MM.1S (cell line): Measurements from ENCODE around the gene KAT14.

Experiments
- DNase-seq: peaks from one replicate; pipeline ENCODE4 v3.0.0-alpha.2; 2015
- H2AFZ ChIP-seq: fragments of 300-600 bp; sonication (generic); 2 replicates; pipeline ENCODE4 v1.6.0; 2016; ENCODE audit warnings: antibody characterized with exemption, low read length
- H3F3A ChIP-seq: fragments of 300-600 bp; sonication (generic); 2 replicates; pipeline ENCODE4 v1.6.1; 2016; ENCODE audit warnings: mild to moderate bottlenecking, antibody characterized with exemption, low read length, moderate library complexity, mixed read lengths; ENCODE audit not compliant: insufficient read depth
- H3K27ac ChIP-seq: fragments of 300-600 bp; sonication (generic); 2 replicates; pipeline ENCODE4 v1.5.1; 2016; ENCODE audit warnings: mild to moderate bottlenecking, low read length
- H3K27me3 ChIP-seq: fragments of 300-600 bp; sonication (generic); replicated peaks from 2 replicates; pipeline ENCODE4 v1.6.0; 2016; ENCODE audit warnings: low read length; ENCODE audit not compliant: insufficient read depth
- H3K36me3 ChIP-seq: fragments of 300-600 bp; sonication (generic); replicated peaks from 2 replicates; pipeline ENCODE4 v1.6.1; 2016; ENCODE audit warnings: mild to moderate bottlenecking, low read length, mixed read lengths; ENCODE audit not compliant: insufficient read depth
- H3K4me1 ChIP-seq: fragments of 300-600 bp; sonication (generic); 2 replicates; pipeline ENCODE4 v1.6.1; 2016; ENCODE audit warnings: low read length, mixed read lengths
- H3K4me2 ChIP-seq: fragments of 300-600 bp; sonication (generic); 2 replicates; pipeline ENCODE4 v1.6.0; 2016; ENCODE audit warnings: low read depth, low read length
- H3K4me3 ChIP-seq: fragments of 300-600 bp; sonication (generic); 2 replicates; pipeline ENCODE4 v1.5.1; 2016; ENCODE audit warnings: low read length, mixed read lengths
- H3K79me2 ChIP-seq: fragments of 300-600 bp; sonication (generic); 2 replicates; pipeline ENCODE4 v1.6.1; 2016; ENCODE audit warnings: mixed run types, low read length, mixed read lengths
- H3K9ac ChIP-seq: fragments of 300-600 bp; sonication (generic); 2 replicates; pipeline ENCODE4 v1.6.1; 2016; ENCODE audit warnings: low read length, mixed read lengths
- H3K9me2 ChIP-seq: fragments of 300-600 bp; sonication (generic); replicated peaks from 2 replicates; pipeline ENCODE4 v1.6.1; 2016; ENCODE audit warnings: mild to moderate bottlenecking, low read length, mixed read lengths; ENCODE audit not compliant: insufficient read depth
- H3K9me3 ChIP-seq: fragments of 300-600 bp; sonication (generic); replicated peaks from 2 replicates; pipeline ENCODE4 v1.6.1; 2016; ENCODE audit warnings: mild to moderate bottlenecking, low read length, mixed read lengths; ENCODE audit not compliant: insufficient read depth
- H4K20me1 ChIP-seq: fragments of 300-600 bp; sonication (generic); 2 replicates; pipeline ENCODE4 v1.6.1; 2016; ENCODE audit warnings: mild to moderate bottlenecking, low read length, moderate library complexity, mixed read lengths; ENCODE audit not compliant: insufficient read depth
- EZH2 ChIP-seq: fragments of 300-600 bp; sonication (generic); optimal IDR thresholded peaks from 2 replicates; pipeline ENCODE3; 2017; ENCODE audit warnings: low read depth, mild to moderate bottlenecking, antibody characterized with exemption, low read length, mixed read lengths
- EZH2phosphoT487 ChIP-seq: fragments of 300-600 bp; sonication (generic); IDR thresholded peaks from 2 replicates; pipeline ENCODE4 v1.6.1; 2018; ENCODE audit warnings: antibody characterized with exemption, low read length
- TF ChIP-seq, protein P1 (sequence below): fragments of 300-600 bp; sonication (generic); IDR thresholded peaks from 2 replicates; pipeline ENCODE4 v1.5.1; 2016; ENCODE audit warnings: antibody characterized with exemption, low read length, mixed read lengths

Gene KAT14

DNA sequence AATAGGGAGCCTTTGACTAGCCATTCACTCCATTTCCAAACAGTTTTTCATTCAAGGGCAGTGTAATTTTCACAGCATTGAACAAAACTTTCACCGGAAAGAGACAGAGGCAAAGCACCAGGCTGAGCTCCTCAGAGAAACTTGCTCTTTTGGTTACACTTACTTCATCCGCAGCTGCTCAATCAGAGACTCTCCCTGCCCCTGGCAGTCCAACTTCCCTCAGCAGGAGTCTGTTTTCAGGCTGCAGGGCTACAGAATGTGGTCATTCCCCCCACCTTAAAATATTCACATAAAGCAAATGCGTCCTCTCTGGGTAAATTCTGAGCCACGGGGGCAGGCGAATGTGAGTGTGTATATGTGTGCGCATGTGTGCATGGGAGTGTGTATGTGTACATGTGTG, 80.6 kb downstream of the KAT14 start:
- no peak for DNase-seq
- Histone ChIP-seq H3K4me3 (no peak overlapping the region), H3K4me1 (no peaks in the 10 kb centered on the region), H4K20me1 (no peaks in the 10 kb centered on the region), H3F3A (no peaks in the 10 kb centered on the region), H3K9me2 (no peaks in the 10 kb centered on the region), H3K27ac (no peak overlapping the region), H3K79me2 (no peaks in the 10 kb centered on the region), H3K9ac (no peak overlapping the region), H3K4me2 (no peak overlapping the region), H3K36me3 (no peaks in the 10 kb centered on the region), H3K9me3 (no peaks in the 10 kb centered on the region), H3K27me3 (no peaks in the 10 kb centered on the region), H2AFZ (no peak overlapping the region)
- TF ChIP-seq EZH2 (no peak), EZH2phosphoT487 (no peak)
- TF ChIP-seq, protein P1, sequence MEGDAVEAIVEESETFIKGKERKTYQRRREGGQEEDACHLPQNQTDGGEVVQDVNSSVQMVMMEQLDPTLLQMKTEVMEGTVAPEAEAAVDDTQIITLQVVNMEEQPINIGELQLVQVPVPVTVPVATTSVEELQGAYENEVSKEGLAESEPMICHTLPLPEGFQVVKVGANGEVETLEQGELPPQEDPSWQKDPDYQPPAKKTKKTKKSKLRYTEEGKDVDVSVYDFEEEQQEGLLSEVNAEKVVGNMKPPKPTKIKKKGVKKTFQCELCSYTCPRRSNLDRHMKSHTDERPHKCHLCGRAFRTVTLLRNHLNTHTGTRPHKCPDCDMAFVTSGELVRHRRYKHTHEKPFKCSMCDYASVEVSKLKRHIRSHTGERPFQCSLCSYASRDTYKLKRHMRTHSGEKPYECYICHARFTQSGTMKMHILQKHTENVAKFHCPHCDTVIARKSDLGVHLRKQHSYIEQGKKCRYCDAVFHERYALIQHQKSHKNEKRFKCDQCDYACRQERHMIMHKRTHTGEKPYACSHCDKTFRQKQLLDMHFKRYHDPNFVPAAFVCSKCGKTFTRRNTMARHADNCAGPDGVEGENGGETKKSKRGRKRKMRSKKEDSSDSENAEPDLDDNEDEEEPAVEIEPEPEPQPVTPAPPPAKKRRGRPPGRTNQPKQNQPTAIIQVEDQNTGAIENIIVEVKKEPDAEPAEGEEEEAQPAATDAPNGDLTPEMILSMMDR = no peak

DNA sequence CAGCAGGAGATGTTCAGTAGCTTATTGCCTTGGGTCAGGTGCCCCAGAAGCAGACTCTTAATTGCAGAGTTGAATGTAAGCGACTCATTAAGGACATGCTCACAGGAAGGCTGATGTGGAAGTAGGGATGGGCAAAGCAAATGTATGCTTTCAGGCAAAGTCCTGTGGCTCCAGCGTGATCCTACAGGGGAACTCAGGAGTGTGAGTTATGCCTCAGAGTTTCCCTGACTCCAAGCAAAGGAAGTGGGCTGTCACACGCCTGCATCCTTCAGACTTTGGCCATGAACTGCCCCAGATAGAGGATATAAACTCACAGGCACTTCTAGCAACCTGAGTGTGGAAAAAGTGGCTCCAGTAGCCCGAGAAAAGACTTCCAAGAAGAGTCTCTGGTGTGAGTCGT, 85.7 kb downstream of the KAT14 start:
- Histone ChIP-seq H3K27me3 (no peaks in the 10 kb centered on the region), H3F3A (no peaks in the 10 kb centered on the region), H3K27ac (no peak overlapping the region), H3K4me2 (no peak overlapping the region), H3K4me1 (no peaks in the 10 kb centered on the region), H4K20me1 (no peaks in the 10 kb centered on the region), H3K9ac (no peak overlapping the region), H2AFZ (no peak overlapping the region), H3K79me2 (no peaks in the 10 kb centered on the region), H3K36me3 (no peaks in the 10 kb centered on the region), H3K4me3 (no peak overlapping the region), H3K9me3 (no peaks in the 10 kb centered on the region), H3K9me2 (no peaks in the 10 kb centered on the region)
- no peak for DNase-seq
- TF ChIP-seq, protein P1 = no peak
- no peak for TF ChIP-seq EZH2phosphoT487
- no peak for TF ChIP-seq EZH2

DNA sequence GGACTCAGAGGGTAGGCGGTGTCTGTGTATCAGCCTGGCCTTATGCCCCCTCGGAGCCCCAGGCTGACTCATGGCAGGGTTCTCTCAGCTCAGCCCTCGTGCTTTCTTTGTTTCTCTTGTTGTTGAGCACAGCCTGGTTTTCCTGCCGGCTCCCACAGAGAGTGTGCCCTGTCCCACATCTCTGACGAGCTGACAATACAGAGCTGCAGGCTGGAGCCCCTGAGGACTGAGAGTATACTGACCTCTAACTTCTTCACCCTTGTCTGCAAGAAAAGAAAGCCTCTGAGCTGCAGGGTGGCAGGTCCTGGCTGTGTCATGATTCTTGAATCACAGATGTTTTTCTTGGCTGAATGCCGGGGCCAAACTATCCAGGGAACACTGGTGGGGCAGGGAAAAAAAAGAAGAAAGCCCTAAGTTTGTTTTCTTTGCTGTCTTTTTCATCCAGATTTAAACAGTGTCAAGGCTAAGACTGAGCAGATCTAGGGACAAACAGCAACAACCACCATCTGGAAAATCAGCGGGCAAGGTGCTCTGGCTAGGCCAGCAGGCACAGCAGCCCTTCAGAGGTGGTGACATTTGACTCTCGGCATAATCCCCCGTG, 87.4 kb downstream of the KAT14 start:
- Histone ChIP-seq H3K9me3 (no peaks in the 10 kb centered on the region), H3K4me3 (no peak overlapping the region), H3K27me3 (no peaks in the 10 kb centered on the region), H3K36me3 (no peaks in the 10 kb centered on the region), H3K27ac (no peak overlapping the region), H2AFZ (no peak overlapping the region), H3K79me2 (no peaks in the 10 kb centered on the region), H3K4me2 (no peak overlapping the region), H3K9me2 (no peaks in the 10 kb centered on the region), H3K4me1 (no peaks in the 10 kb centered on the region), H4K20me1 (no peaks in the 10 kb centered on the region), H3K9ac (no peak overlapping the region), H3F3A (no peaks in the 10 kb centered on the region)
- DNase-seq = no peak
- TF ChIP-seq EZH2phosphoT487 (no peak), EZH2 (no peak)
- TF ChIP-seq, protein P1 = no peak
